Stimulated activated CD4-positive, alpha-beta T cell treated with anti-CD3 and anti-CD28 coated beads, Interleukin-15, amount 100 ng/mL, for 48 hours (primary cell): ENCODE measurements around the gene NAPSA.

Source experiments
- DNase-seq, 2 donors: peaks; one replicate each; pipeline ENCODE4 v3.0.0-alpha.2; 2020; ENCODE audit warnings: low read depth in 2 of 2

Gene NAPSA

GRCh38 chr19:50314724-50315708, 50.4 kb downstream of the NAPSA start:
- no peak for DNase-seq

GRCh38 chr19:50313812-50314536, 51.5 kb downstream of the NAPSA start:
- DNase-seq: no peak

GRCh38 chr19:50312967-50313811, 52.2 kb downstream of the NAPSA start:
- no peak for DNase-seq

GRCh38 chr19:50311723-50312635, 53.5 kb downstream of the NAPSA start:
- DNase-seq: no peak

GRCh38 chr19:50310759-50311465, 54.5 kb downstream of the NAPSA start:
- DNase-seq: no peak

GRCh38 chr19:50309396-50310125, 55.9 kb downstream of the NAPSA start:
- no peak for DNase-seq

- DNase-seq: no peak
These were observed 56.4 kb downstream of the NAPSA start for GRCh38 chr19:50308991-50309390.
